ENCODE results near the gene KDM3A.

KDM3A gene, protein sequence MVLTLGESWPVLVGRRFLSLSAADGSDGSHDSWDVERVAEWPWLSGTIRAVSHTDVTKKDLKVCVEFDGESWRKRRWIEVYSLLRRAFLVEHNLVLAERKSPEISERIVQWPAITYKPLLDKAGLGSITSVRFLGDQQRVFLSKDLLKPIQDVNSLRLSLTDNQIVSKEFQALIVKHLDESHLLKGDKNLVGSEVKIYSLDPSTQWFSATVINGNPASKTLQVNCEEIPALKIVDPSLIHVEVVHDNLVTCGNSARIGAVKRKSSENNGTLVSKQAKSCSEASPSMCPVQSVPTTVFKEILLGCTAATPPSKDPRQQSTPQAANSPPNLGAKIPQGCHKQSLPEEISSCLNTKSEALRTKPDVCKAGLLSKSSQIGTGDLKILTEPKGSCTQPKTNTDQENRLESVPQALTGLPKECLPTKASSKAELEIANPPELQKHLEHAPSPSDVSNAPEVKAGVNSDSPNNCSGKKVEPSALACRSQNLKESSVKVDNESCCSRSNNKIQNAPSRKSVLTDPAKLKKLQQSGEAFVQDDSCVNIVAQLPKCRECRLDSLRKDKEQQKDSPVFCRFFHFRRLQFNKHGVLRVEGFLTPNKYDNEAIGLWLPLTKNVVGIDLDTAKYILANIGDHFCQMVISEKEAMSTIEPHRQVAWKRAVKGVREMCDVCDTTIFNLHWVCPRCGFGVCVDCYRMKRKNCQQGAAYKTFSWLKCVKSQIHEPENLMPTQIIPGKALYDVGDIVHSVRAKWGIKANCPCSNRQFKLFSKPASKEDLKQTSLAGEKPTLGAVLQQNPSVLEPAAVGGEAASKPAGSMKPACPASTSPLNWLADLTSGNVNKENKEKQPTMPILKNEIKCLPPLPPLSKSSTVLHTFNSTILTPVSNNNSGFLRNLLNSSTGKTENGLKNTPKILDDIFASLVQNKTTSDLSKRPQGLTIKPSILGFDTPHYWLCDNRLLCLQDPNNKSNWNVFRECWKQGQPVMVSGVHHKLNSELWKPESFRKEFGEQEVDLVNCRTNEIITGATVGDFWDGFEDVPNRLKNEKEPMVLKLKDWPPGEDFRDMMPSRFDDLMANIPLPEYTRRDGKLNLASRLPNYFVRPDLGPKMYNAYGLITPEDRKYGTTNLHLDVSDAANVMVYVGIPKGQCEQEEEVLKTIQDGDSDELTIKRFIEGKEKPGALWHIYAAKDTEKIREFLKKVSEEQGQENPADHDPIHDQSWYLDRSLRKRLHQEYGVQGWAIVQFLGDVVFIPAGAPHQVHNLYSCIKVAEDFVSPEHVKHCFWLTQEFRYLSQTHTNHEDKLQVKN (N-terminal part only)

DNA sequence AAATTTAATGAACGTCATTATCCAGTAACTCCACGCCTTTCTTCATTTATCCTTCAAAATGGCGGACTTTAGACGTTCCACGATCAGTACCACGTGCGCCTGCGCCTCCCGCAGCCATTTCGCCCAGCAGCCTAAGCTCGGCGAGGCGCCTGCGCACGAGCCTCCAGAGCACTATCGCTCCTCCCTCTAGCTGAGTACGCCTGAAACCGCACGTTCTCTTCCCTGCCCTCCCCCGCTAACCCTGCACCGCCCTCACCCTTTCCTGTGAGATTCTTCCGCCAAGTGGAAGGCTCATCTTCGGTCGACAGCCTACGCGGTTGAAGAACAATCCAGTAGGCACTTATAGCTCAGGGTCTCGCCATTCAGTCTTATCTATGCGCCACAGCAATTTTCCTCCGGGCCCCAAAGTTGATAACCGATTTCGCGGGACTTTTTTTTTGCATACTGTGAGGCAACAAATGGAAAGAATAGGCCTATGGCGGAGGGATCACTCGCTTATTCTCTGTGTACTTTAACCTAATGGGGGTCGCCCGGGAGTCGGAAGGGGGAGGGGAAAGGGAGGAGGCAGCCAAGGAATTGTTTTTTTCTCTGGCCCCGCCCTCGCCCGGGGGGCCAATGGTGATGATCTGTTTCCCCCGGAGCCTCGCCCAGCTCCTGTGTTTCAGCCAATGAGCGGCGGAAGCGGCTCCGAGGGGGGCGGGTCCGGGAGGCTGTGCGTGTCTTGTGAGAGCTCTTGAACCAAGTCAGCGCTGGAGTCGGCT, at the start of gene KDM3A:
TSS of gene KDM3A (plus strand) at position 741 of the 761 bp plus-strand sequence. CDS start 677 bp downstream, outside the sequence.
- DNase-seq, result peak; percentile 96

DNA sequence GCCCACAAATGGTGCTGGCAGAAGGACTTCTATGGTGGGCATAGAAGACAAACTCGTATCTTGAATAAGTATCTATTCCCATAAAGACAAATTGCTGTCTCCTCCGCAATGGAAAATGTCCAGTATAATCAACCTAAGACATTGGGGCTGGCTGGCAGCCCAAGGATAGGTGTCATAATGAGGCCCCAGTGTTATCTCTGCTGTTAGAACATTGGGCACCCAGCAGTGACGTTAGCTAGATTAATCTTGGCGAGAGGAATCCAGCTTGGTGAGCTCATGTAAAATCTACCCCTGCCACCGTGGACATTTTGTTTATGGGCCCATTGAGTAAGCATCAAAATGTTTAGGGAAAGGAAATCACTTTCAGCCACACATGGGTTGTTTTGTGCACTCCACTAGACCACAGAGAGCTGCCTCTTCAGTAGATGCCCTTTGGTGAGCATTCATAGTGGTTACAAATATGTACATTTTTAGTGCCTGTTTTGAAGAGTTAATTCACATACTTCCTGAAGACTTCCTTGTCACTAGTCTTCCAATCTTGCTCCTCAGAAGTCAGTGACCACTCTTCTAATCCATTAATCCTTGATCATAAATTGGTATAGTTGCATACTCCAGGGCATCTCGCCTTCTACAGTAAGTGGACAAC, 48.2 kb upstream of the KDM3A start:
- DNase-seq, result no peak

DNA sequence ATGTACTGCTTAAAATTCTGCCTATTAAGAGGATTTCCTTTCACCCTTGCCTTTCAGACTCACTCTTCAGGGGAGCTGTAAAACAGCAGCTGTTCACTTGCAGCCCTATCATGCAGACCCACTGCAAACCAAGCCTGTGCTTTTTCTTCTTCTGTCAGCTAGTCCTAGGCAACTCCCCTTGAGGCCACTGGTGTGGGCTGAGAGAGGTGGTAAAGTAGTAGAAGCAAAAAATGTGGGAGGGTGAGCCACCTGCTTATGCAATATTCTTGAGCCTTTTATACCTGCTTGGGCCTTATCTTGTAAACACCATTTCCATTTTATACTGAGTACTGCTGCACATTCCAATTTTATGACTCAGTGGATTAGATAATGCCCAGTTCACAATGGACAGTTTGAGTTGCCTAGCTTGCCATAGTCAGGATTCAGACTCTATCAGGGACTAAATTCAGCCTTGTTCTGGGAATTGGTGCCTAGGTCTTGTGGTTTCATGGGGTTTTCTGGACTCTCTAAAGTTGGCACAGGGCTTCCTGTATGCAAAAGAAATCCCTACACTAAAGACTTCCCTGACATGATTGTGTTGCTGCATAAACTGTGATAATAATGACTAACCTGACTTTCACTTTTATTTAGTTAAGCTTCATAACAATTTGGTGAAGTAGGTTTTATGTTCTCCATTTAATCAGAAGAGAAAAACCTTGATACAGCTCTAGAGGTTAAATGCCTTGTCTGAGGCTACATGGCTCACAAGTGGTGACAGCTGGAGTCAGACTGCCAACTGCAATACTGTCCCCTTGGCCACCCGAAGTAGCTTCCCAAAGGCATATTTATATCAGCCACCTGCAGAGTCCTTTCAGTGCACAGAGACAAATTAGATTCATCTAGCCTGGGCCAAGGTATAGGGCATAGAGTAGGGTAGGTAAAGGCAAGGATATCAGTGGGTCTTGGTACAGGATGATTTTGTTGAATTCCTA, 47.4 kb upstream of the KDM3A start:
- DNase-seq, result no peak

DNA sequence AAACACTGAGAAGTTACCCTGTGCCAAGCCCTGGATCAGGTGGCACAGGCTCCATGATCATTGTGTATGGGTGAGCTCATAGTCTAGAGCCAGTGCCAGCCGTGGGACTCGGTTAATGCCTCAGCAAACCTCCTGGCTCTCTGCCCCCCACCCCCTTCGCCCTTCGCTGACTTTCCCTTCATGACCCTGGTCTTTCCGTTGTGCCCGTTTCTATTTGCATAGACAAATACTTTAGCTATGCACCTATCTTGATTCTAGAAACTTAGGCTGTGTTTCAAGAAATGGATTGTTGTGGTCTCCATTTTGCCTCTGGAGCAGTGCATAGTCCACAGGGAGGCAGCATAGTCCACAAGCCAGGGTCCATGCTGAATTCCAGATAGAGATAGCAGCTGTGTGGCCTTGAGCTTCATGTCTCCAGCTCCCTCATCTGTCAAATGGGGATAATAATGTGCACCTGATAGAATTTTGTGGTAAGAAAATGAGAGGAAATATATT, 44.8 kb upstream of the KDM3A start:
- DNase-seq, result no peak

DNA sequence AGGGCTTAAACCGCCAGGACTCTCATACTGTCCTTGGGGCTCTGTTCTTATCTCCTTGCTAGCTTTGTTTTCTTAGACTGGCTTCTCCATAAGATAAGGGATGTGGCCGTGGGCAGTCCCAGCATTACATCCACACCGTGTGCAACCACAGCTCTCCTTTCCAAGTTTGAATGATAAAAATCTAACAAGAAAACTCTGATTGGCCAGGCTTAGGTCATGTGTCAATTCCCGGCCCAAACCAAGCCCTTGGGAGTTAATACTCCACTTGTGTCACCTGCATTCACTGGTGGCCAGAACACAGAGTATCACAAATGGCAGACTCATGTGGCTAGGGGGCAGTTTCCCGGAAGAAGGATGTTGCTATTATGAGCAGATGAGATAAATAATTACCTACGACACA, 43.2 kb upstream of the KDM3A start:
- no peak for DNase-seq

DNA sequence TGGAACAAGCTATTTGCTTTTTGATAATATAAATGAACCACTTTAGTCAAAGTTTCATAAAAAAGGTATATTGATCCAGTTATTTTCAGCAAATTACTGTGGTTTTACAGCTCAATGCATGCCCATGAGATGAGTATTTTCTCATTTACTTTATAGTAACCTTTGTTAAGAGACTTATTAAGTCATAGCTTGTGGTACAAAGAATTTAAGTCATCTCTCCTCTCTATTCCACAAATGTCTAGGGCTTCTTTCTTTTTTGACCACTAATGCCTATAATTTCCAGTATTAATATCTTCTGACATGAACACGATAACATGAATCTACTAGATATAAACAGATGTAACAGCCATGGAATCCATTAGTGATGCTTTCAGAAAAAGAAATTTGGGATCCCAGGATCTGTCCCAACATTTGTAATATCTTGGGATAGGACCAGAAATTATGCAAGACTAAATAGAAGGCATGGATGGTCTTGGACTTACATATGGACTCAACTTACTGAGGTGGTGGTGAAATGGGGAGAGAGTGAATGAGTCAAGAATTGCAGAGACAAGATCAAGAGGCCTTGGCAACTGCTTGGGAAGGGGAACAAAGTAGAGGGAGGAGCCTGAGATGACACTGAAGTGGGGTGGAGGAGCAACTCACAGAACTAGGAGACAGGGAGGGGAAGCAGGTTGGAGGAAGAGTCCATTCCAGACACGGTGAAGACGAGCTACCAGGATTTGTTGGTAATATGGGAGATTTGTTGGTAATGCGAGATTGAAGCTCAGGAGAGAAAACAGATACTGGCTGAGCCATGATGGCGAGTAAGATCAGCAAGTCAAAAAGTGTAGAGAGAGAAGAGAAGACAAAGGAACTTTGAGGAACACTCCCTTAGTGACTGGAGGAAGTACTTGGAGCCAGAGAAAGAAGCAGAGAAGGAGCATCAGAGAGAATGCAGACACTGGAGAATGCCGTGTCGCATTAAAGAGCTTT, 42.4 kb upstream of the KDM3A start:
- DNase-seq, result no peak

DNA sequence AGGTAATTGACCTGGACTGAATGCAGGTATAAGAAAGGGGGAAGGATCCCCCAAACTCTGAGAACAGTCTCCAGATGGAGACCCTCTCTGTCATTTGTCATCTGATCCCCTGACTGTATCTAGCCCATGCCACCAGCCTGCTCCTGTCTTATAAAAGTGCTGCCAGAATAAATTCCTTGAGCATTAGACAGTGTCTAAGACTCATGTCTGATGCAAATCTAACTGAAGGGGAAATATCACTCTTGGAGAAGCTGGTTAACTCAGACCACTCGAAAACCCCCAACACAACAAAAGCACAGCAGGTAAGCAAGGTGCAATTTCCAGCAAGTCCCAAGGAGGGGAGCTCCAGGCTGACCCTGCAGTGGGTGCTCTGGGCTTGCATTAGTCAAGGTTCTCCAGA, 40.9 kb upstream of the KDM3A start:
- DNase-seq, result no peak

DNA sequence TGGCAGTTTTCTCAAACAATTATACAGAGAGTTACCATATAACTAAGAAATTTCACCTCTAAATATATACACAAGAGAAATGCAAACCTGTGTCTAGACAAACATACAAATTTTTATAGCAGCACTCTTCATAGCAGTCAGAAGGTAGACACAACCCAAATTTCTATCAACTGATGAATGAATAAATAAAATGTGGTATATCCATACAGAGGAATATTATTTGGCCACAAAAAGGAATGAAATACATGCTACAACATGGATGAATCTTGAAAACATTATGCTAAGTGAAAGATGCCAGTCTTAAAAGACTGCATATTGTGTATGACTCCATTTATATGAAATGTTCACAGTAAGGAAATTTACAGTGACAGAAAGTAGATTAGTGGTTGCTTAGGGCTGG, 30.6 kb upstream of the KDM3A start:
- DNase-seq, result no peak

DNA sequence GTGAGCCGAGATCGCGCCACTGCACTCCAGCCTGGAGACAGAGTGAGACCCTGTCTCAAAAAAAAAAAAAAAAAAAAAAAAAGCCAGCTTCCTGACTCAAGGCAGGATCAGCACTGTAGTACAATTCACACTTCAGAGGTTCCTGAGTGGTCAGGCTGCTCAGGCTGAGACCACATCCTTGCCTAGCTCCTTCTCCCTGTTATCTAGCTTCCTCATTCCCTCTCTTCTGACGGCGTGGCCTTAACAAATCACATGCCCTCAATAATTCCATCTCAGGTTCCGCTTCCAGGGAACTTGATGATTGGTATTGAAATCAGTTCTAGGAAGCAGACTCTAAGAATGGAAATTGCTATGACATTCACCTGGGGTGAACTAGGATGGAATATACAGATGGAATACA, 29.8 kb upstream of the KDM3A start:
- no peak for DNase-seq

DNA sequence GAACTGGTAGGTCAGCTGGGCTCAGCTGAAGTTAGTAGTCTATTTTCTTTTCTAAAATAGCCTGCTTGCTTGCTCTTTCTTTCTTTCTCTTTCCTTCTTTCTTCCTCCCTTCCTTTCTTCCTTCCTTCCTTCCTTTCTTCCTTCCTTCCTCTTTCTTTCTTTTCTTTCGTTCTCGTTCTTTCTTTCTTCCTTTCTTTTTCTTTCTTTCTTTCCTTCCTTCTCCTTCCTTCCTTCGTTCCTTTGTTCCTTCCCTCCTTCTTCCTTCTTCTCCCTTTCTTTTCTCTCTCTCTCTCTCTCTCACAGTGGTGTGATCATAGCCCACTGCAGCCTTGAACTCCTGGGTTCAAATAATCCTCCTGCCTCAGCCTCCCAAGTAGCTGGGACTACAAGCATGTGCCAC, 29.2 kb upstream of the KDM3A start:
- DNase-seq, result no peak

DNA sequence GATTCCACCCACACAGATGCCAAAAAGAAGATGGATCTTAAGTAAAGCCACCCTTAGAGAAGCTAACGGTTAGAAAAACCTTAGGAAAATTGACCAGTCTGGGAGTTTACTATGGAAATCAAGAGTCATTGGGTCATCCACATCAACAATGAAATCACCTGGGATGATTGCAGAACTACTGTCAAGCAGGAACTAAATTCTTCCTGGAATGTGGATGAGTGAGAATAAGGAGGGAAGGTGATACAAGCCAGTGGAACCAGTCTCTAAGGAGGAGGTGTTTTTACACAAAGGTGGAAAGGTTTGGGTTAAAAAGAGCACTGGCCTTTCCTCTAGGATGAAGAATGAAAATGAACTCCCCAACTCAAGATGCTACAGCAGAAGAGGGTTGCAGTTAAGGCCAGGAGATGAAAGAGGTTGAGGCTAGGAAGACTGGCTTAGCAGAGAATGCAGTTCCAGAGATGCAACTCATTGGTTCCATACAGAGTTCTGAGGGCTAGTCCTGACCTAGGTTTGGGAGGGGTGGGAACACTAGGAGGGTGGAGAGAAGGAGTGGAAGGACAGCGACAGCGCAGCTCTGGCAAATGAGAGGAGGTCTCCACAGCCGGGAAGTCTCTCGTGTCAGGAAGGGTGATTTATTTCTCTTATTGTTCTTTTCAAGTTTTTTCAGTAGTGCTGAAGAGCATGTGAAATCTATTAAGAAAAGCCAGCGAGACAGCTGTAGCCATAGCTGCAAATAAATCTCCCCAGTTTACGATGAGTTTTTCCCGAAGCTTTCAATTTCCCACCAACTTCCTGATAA, 27.7 kb upstream of the KDM3A start:
- DNase-seq, result no peak

DNA sequence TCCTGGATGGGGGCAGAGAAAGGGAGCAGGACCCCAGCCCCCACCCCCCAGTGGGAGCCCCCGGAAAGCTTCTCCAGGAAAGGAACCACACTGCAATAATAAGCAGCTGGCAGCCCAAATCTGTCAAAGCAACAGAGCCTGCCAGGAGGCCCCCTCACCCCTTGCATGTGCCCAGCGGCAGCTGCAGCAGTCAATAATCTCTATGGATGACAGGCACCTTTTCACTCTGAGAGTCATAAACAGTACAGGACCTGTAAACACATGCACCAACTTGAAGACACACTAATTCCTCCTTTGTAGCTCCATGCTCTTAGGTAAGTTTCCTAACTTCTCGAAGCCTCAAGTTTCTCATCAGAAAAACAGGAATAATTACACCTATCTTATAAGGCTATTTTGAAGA, 26.2 kb upstream of the KDM3A start:
- no peak for DNase-seq

DNA sequence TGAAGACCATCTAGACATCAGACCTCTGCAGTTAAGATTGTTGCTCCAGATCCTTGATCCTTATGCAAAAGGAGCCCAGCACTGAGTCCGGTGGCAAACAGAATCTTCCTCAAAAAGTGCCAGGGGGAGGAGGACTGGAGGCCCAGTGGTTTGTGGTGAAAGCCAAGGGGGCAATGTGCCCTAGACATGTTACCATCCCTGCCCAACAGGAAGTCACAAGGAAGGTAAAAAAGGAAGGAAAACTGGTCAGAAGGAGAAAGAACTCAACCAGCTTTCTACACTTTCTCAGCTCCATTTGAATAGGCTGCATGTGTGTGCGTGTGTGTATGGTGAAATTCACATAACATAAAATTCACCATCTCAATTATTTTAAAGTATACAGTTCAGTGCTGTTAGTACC, 25.0 kb upstream of the KDM3A start:
- DNase-seq, result no peak

DNA sequence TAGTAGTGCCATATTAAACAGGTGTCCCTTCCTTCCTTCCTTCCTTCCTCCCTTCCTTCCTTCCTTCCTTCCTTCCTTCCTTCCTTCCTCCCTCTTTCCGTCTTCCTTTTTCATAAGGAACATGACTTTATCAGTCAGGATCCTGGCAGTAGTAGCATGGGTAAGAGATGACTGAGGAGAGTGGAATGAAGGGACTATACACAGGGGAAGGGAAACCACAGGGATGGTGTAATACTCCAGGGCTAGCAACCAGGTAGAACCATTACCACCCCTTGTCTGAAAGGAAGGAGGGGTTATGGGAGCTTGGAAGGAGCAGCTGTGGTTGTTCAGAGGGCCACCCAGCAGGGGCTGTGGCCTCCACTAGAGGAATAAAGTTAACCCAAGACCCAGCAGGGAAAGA, 23.2 kb upstream of the KDM3A start:
- no peak for DNase-seq

DNA sequence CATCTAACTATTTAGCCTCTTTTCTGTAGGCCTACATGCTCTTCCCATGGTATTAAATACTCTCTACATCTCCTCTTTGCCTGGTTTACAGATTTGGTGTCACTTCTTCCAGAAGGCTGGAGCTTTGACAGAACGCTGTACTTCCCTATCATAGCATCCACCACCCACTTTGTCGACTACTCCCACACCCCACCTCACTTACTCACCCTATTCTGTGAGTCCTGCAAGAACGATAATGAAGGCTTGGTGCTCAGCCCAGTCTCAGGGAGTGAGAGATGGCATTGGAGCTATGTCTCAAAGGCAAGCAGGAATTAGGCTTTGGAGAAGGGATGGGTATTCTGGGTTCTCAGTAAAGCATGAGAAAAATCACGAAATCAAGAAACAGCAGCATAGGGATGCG, 20.3 kb upstream of the KDM3A start:
- no peak for DNase-seq

DNA sequence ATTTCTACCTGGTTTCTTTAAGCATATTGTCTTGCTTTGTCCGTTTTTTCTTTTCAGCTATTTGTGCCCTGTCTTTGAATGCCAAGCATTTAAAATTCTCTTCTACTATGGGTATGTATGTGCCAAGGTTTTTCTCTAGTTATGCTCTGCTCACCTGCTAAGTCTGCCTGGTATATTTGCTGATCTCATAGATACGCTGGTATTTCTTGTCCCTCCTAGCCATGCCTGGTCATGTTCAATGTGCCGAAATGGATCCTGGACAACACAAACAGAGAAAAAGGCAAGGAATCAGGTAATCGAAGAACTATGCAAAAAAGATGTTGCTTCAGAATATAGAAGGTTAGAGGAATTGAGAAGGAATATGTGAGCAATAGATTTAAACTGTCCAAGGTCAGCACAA, 14.9 kb upstream of the KDM3A start:
- no peak for DNase-seq

DNA sequence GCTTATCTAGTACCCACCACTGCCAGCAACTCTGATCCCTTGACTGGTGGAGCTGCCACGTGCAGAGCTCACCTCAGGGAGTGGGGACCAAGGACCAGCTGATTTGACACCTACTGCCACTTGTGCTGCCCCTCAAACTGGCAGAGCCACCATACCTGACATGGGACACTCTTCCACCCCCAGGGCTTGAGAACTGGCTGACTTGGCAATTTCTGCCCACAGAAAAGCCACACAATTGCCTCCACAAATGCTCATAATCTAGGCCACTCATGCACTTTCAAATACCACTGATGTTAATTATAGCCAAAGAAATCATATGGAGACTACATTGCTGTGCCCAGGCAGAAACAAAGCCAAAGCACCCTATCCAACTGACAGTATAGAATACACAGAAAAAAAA, 11.8 kb upstream of the KDM3A start:
- no peak for DNase-seq

DNA sequence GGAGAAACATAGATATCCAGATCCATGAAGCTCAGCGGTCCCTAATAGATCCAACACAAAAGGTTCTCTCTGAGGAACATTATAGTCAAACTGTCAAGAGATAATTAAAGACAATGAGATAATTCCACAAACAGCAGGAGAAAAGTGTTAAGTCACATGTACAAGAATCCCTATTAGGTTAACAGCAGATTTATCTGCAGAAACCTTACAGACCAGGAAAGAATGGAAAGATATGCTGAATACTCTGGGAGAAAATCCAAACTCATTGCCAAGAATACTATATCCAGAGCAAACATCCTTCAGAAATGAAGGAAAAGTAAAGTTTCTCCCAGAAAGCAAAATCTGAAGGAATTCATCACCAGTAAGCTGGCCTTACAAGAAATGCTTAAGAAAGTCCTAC, 10.8 kb upstream of the KDM3A start:
- no peak for DNase-seq
